ENCODE data around the gene ACSM2B. TPM values are rescaled to one million over a fixed set of nuclear protein-coding genes. Genes with fewer than 3 reads are reported as not detected.

Gene ACSM2B
- total and polyA plus RNA-seq, 2 donors (not counting 3 experiments of a cell fraction or from before 2014, with no cell fraction given): 0.07 TPM; not detected in 1

GRCh38 chr16:20538687-20539086 is 37.5 kb downstream of the ACSM2B start:
- intact Hi-C loops (cut with micrococcal nuclease): no loop called here
- Histone ChIP-seq H3K9me3 (replicated peaks; ENCODE audit: control insufficient read depth, insufficient read depth, low read length) (no peaks in the 10 kb centered on the region), H4K20me1 (replicated peaks; ENCODE audit: control insufficient read depth, extremely low read depth, insufficient read depth, low read length) (no peaks in the 10 kb centered on the region), H3K9ac (replicated peaks; ENCODE audit: extremely low read depth, insufficient read depth, low read length) (no peak overlapping the region), H3K36me3 (ENCODE audit: control insufficient read depth in 2 of 2, extremely low read depth in 1 of 2, insufficient read depth in 2 of 2, low read length in 2 of 2) (no peaks in the 10 kb centered on the region), H3K27me3 (ENCODE audit: control insufficient read depth in 2 of 2, insufficient read depth in 2 of 2, low read length in 2 of 2) (no peaks in the 10 kb centered on the region), H3K79me2 (ENCODE audit: control insufficient read depth, insufficient read depth, low read length) (no peaks in the 10 kb centered on the region), H3K4me2 (ENCODE audit: insufficient read depth, low read length) (no peak overlapping the region), H3K9me1 (replicated peaks; ENCODE audit: control insufficient read depth, extremely low read depth, insufficient read depth, low read length) (no peaks in the 10 kb centered on the region), H3K4me3 (replicated peaks in 1 of 3; ENCODE audit: insufficient read depth in 1 of 3, low read depth in 1 of 3, low read length in 3 of 3) (no peak overlapping the region), H2AFZ (ENCODE audit: low read depth, low read length) (no peak overlapping the region), H3K27ac (ENCODE audit: insufficient read depth, low read depth, low read length) (no peak overlapping the region), H3K4me1 (ENCODE audit: control insufficient read depth, extremely low read depth, insufficient read depth, low read length) (no peaks in the 10 kb centered on the region)
- FAIRE-seq (no peak), DNase-seq (ENCODE audit: low read depth, low spot score) (no peak)
- CTCF ChIA-PET: no interaction called here
- dilution Hi-C loops (cut with MboI; ENCODE audit: extremely low pct_ligation_motif_present, low sequenced_read_pairs): no loop called here
- no TSS peak for BruUV-seq (replicated peaks)
- POLR2A ChIA-PET: no interaction called here
- no peak for TF ChIP-seq FOS (IDR thresholded peaks at IDR 0.05; ENCODE audit: borderline replicate concordance, insufficient read depth, low read length)
- no peak for TF ChIP-seq GATA2 (IDR thresholded peaks at IDR 0.05; ENCODE audit: insufficient read depth, insufficient read length, low read depth, low read length)
- TF ChIP-seq MYC (IDR thresholded peaks at IDR 0.05; ENCODE audit: low read depth, low read length): no peak
- TF ChIP-seq POLR2A (IDR thresholded peaks at IDR 0.05; ENCODE audit: low read depth, low read length): no peak
- no peak for TF ChIP-seq EZH2 (IDR thresholded peaks at IDR 0.05; ENCODE audit: borderline replicate concordance, low read depth, low read length, severe bottlenecking)
- TF ChIP-seq POLR2AphosphoS5 (IDR thresholded peaks at IDR 0.05; ENCODE audit: insufficient read depth, low read depth, low read length): no peak
- TF ChIP-seq MAX (IDR thresholded peaks at IDR 0.05; ENCODE audit: insufficient read depth, insufficient read length): no peak
- no peak for TF ChIP-seq CTCF (IDR thresholded peaks at IDR 0.05; ENCODE audit: extremely low read depth in 1 of 2, insufficient read depth in 1 of 2, low read depth in 1 of 2, low read length in 2 of 2)
- no peak for TF ChIP-seq JUN (IDR thresholded peaks at IDR 0.05; ENCODE audit: borderline replicate concordance, insufficient read depth, insufficient read length, low read depth)
